GM18870 (cell line): ENCODE results near the gene CABP1.

ENCODE experiments used
- ATAC-seq: cut with Tn5 transposase; IDR thresholded peaks from one replicate; pipeline ENCODE4 v1.9.1; 2021; ENCODE audit warnings: moderate library complexity; ENCODE audit not compliant: unreplicated experiment

CABP1 gene

DNA sequence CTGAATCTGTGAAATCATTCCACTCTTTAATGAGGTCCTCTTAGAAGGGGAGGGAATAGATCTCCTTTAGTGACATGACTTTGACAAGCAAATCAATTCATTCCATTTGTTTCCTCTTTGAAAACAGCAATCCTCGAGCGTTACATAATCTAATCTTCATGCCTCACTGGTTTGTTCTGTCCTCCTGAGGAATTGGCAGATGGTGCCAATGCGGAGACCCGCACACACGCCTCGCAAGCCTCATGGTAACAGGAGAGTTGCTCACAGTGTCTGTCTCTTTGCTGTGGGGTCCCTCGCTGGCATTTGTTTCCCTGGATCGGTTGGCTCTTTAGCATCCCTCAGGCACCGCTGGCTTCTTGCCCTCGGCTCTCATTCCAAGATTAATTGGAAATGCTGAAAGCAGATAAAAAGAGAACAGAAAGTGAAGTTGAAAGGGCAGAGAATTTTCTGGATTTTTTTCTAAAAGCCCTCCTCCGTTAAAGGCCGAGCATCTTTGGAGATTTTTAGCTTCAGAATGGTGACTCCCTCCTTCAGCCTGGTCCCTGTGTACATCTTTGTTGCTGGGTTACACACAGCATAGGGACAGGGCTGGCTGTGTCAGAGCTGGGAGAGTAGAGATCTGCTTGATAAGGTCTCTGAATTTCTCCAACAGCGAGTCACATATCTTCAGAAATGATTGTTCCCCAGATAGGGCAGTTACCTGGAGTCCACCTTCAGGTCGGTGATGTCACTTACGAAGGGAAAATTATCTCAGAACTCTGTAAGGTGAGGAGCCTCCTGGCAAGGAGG lies 10.1 kb upstream of the CABP1 start:
- ATAC-seq, result no peak

GRCh38 chr12:120631097-120631496 lies 9.3 kb upstream of the CABP1 start:
- ATAC-seq, result no peak

DNA sequence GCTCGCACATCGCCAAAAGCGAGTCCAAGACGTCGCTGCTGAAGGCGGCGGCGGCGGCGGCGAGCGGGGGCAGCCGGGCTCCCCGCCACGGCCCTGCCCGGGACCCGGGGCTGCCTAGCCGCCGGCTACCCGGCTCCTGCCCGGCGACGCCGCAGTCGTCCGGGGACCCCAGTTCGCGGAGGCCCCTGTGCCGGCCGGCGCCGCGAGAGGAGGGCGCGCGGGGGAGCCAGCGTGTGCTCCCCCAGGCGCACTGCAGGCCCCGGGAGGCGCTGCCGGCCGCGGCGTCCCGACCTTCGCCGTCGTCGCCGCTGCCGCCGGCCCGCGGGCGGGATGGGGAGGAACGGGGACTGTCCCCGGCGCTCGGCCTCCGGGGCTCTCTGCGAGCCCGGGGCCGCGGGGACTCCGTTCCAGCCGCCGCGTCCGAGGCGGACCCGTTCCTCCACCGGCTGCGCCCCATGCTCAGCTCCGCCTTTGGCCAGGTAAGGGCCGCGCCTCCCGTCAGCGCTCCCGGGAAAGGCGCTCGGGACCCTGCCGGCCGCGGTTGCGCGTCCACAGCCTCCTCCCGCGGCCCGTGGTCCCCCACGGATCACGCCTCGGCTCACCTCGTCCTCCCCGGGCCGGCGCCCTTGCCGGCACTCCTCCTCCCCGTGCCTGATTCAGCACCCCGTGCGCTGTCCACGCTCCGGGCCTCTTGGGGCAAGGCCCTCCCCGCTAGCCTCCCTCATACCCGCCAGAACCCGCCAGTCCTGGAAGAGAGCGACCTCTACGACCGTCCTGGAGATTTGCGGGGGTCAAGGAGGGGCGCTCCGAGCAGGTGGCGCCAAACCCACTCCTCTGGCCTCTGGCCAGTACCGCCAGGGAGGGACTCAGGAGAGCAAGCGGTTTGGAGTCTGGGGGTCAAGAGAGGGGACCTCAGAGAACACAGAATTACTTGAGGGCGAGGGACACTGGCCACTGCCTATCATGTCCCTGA lies 721 bp downstream of the CABP1 start:
- ATAC-seq, result no peak

GRCh38 chr12:120642121-120642520 lies 1.7 kb downstream of the CABP1 start:
- no peak for ATAC-seq

GRCh38 chr12:120642826-120643225 lies 2.4 kb downstream of the CABP1 start:
- ATAC-seq, result no peak

GRCh38 chr12:120643574-120643973 lies 3.1 kb downstream of the CABP1 start:
- no peak for ATAC-seq

GRCh38 chr12:120646044-120646443 lies 5.6 kb downstream of the CABP1 start:
- no peak for ATAC-seq

DNA sequence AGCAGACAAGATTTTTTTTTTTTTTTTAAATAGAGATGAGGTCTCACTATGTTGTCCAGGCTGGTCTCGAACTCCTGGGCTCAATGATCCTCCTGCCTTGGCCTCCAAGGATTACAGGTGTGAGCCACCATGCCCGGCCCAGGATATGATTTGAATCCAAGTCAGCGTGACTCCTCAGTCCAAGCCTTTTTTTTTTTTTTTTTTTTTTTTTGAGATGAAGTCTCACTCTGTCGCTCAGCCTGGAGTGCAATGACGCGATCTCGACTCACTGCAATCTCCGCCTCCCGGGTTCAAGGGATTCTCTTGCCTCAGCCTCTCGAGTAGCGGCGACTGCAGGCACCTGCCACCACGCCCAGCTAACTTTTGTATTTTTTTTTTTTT lies 6.9 kb downstream of the CABP1 start:
- ATAC-seq, result no peak

DNA sequence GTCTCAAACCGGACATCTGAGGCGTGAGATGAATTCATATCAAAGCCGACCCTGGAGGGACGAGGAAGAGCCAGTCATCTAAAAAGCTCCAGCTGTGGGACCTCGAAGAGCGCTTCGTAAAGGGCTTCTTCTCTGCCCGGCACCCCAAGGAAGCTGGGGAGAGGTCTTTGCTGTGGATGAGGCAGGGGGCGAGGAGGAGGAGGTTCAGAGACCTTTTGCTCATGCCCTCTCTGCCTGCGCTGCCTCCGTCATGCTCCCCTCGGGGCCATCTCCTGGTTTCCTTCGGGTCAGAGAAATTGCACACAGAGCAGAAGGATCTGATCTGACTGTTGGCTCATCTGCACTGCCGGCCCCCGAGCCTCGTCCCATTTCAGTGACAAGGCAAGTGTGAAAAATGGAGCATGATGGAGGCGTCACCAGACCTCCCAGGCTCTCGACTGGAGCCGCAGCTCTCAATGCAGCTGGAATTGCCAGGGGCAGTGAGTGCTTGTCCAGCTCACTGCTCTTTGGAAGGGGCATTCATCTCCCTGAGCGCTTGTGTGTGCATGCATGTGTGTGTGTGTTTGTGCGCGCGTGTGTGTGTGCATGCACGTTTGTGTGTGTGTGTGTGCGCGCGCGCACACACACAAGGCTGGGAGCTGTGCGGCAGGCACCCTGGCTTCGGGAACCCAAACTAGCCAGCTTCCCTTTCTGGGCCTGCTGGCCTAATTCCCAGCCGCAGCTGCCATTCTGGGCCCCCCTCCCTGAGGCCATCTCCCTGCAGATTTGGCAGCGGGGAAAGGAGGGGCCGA lies 9.2 kb downstream of the CABP1 start:
- no peak for ATAC-seq

DNA sequence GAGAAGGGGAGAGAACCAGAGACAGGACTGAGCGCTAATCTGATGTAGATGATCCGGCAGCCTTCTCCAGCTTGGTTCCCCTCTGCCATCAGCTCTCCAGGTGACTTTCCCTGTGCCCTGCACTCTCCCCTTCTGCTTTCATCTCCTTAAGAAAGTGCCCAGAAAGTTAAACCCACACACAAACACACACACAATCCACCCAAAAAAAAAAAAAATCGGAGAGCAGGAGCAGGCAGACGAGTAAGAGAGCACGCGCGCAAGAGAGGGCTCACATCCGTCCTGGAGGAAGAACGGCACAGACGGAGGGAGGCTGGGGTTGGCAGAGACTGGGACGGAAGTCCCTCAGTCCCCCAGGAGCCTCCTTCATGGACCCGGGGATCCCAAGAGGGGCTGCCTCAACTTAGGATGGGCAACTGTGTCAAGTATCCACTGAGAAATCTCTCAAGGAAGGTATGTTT lies 9.8 kb downstream of the CABP1 start:
- ATAC-seq, result no peak

DNA sequence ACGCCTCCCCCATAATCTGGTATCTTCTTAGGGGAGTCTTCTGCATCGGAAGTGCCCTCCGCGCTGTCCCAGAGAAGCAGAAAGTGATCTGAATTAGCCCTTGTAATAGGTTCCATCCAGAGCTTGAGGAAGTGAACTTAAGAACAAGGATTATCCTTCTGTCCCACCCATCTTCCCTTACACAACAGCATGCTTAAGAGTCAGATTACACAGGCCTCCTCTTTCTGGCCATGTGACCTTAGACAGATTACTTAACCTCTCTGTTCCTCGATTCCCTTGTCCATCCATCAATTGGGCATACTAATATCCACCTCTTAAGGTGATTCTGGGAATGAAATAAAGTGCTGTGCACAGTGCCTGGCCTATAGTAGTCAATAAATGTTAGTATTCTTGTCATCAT lies 11.4 kb downstream of the CABP1 start:
- no peak for ATAC-seq

DNA sequence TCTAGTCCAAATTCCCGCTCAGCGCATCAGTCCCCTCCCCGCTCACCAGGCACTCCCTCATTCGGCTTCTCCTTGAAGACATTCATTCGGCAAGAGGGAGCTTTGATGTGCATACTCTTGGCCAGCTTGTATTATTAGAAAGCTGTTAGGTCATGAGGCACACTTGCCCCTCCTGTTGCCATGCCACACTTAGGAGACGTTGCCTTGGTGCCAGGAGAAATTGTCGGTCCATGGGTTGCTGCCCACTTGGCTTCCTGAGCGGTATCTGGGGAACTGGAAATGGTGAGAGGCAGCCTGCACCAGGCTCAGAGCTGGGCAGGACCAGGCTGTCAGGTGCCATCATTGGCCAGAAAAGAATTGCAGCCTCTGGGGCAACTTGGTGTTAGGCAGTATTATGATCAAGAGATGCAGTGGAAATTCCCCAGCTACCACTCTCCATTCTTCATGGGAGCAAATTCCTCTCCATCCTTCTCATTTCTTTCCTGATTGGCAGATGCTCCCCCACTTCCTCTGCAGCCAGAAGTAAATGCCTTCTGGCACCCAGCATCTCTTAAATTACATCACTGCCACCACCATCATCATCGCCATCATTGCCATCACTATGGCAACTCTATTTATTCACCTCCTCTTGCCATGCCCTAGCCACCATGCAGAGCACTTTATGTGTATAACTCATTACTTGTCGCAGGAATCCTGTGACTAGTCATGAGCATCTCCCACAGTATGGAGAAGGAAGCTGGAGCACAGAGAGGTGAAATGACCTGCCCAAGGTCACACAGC lies 12.4 kb downstream of the CABP1 start:
- no peak for ATAC-seq

DNA sequence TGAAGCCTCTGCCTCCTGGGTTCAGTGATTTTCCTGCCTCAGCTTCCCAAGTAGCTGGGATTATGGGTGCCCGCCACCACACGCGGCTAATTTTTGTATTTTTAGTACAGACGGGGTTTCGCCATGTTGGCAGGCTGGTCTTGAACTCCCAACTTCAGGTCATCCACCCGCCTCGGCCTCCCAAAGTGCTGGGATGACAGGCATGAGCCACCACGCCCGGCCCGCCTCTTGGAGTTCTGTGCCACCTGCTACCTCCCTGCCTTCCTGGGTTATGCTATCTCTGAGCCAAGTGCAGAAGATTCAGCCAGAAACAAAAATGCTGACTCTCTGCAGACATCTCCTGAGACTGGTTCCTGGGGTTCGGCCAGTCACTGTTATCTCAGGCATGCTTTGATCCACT lies 13.2 kb downstream of the CABP1 start:
- no peak for ATAC-seq

GRCh38 chr12:120654656-120655055 lies 14.2 kb downstream of the CABP1 start:
- no peak for ATAC-seq

DNA sequence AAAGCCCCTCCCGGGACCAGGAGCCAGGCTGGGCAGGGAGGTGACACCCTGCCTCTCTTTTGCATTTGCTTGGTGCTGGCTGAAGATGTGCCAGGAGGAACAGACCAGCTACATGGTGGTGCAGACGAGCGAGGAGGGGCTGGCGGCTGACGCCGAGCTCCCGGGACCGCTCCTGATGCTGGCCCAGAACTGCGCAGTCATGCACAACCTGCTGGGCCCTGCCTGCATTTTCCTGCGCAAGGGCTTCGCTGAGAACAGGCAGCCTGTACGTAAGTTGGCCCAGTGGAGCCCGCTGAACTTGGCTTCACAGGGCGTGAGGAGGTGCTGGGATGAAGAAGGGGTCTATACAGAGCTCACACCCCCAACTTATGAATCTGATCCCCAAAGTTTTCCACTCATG lies 15.6 kb downstream of the CABP1 start:
- ATAC-seq, result no peak

DNA sequence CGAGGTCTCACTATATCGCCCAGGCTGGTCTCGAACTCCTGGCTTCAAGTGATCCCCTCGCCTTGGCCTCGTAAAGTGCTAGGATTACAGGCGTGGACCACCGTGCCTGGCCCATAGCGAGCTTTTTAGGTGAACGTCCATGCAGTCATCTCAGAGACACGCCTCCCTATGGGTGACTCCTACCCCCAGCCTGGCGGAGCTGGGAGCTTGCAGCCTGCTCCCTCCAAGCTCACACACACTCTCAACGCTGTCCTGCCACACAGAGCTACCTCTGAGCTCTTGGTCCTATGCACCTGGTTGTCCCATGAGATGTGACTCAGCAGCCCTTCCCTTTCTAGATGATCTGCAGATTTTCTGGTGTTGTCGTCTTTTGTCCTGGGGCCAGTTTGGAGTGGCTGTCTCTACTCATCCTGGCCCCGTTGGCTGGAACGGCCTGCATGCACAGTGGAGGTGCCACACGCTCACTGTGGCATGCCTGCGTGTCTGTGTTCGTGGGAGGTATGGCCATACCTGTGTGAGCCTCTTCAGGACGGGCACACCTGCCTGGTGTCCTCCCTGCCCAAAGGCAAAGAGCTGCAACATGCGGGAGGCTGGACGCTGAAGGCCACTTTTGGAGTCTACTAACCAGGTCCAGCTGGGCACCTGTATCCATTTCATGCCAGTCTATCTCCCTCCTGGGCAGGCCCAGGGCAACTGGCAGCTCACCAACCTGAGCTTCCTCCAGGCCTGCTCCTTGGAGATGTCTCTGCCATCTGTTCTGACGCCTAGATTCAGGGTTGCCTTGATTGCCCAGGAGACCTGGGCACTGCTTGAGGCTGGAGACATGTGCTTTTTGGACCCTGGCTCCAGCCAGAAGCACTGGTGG lies 18.1 kb downstream of the CABP1 start:
- ATAC-seq, result no peak

GRCh38 chr12:120659151-120659525 lies 18.7 kb downstream of the CABP1 start:
- ATAC-seq, result no peak

GRCh38 chr12:120661432-120661831 lies 21.0 kb downstream of the CABP1 start:
- ATAC-seq, result no peak

- peak; percentile 53 for ATAC-seq
Observed at GRCh38 chr12:120662879-120663278, 22.5 kb downstream of the CABP1 start.
